Coronary artery (tissue), 2 donors: Measurements from ENCODE around the gene BRME1.

Source experiments
- DNase-seq: peaks from one replicate; pipeline ENCODE4 v3.0.0-alpha.2; 2017; ENCODE audit warnings: low spot score
- H3K27ac ChIP-seq, 2 donors: fragments of 200-600 bp; sonication (generic); one replicate each; pipeline ENCODE4 v1.5.1; 2016 to 2019
- H3K4me3 ChIP-seq: fragments of 200-600 bp; sonication (generic); 2 replicates; pipeline ENCODE4 v1.5.1; 2016; ENCODE audit warnings: mild to moderate bottlenecking, moderate library complexity
- CTCF ChIP-seq: fragments of 200-600 bp; sonication (generic); IDR thresholded peaks from one replicate; pipeline ENCODE4 v1.5.1; 2019; ENCODE audit warnings: antibody characterized with exemption

The BRME1 gene

GRCh38 chr19:13848798-13849676, 56.9 kb downstream of the BRME1 start:
- no peak for DNase-seq
- no peak for TF ChIP-seq CTCF

GRCh38 chr19:13848340-13848677, 57.6 kb downstream of the BRME1 start:
- TF ChIP-seq CTCF, result no peak
- H3K27ac ChIP-seq, result peak overlapping the region; percentile 100
- DNase-seq, result no peak
- H3K4me3 ChIP-seq, result no peak overlapping the region

More at GRCh38 chr19:13848798-13849676, 56.9 kb downstream of the BRME1 start:
- H3K27ac ChIP-seq, result peak overlapping the region; percentile 100
- H3K4me3 ChIP-seq, result no peak overlapping the region

GRCh38 chr19:13847407-13848339, 58.2 kb downstream of the BRME1 start:
- Histone ChIP-seq H3K27ac (peak overlapping the region; percentile 100), H3K4me3 (peak overlapping the region; percentile 78)
- peak; percentile 21 for TF ChIP-seq CTCF
- peak; percentile 97 for DNase-seq

- no peak for TF ChIP-seq CTCF
- peak; percentile 97 for DNase-seq
- Histone ChIP-seq H3K27ac (peak overlapping the region; percentile 100), H3K4me3 (peak overlapping the region; percentile 78)
Observed at GRCh38 chr19:13846557-13847406, 59.1 kb downstream of the BRME1 start.

- no peak for TF ChIP-seq CTCF
- Histone ChIP-seq H3K4me3 (peak overlapping the region; percentile 99), H3K27ac (peak overlapping the region; percentile 100)
- no peak for DNase-seq
Observed at GRCh38 chr19:13844130-13844631, 61.7 kb downstream of the BRME1 start.
